K562 (cell line): ENCODE data around the gene NAB1. TPM values are rescaled to one million over a fixed set of nuclear protein-coding genes. Genes with fewer than 3 reads are reported as not detected.

Experiments
- ATAC-seq: fragments of 200-7000 bp; cut with Tn5 transposase; 3 replicates; pipeline ENCODE4 v1.9.1; 2020; ENCODE audit warnings: moderate library complexity
- BruUV-seq: library from RNA; stranded (reverse); fragments of 400-500 nt; replicated peaks from 2 replicates; lab custom pipeline; 2021; lab: Mats Ljungman, UMichigan
- CTCF ChIA-PET: fragments of 300-600 bp; formaldehyde crosslinking; extraction: SDS; loops from one replicate; lab custom pipeline; 2021; ENCODE audit warnings: low intra/inter-chr PET ratio; lab: Yijun Ruan, JAX
- POLR2A ChIA-PET: fragments of 300-600, 350-650 bp; sonication (Branson Sonifier 250); formaldehyde crosslinking; extraction: SDS; loops from one replicate; lab custom pipeline; 2021; ENCODE audit warnings: antibody characterized with exemption, inconsistent platforms; lab: Yijun Ruan, JAX
- DNase-seq, 4 experiments: peaks; one replicate each; pipeline versions ENCODE4 v3.0.0 to v3.0.0-alpha.2; 2011 to 2018; ENCODE audit warnings: low spot score in 3 of 4, mixed read lengths in 3 of 4; ENCODE audit errors: extremely low read depth in 1 of 4
- FAIRE-seq: peaks from 2 replicates; lab custom pipeline; 2011; peaks lifted over from hg19 to GRCh38; lab: Jason Lieb, UNC
- H2AFZ ChIP-seq: 2 replicates; pipeline ENCODE4 v1.6.0; 2011; ENCODE audit warnings: low read depth, low read length, control low read depth, inconsistent platforms
- H3K27ac ChIP-seq: fragments of 200-600 bp; 3 replicates; pipeline ENCODE4 v1.8.0; 2011; ENCODE audit warnings: low read depth, mild to moderate bottlenecking, control low read depth, inconsistent platforms, low read length, moderate library complexity, mixed read lengths; ENCODE audit errors: extremely low read depth
- H3K27me3 ChIP-seq, 2 experiments: fragments of 300-600 bp in 1 of 2; 2 replicates in 1 of 2; 3 replicates in 1 of 2; pipeline versions ENCODE4 v1.6.0 to v1.8.0; 2011; ENCODE audit warnings: inconsistent platforms in 2 of 2, low read length in 2 of 2, mild to moderate bottlenecking in 1 of 2, mixed read lengths in 1 of 2, moderate library complexity in 1 of 2; ENCODE audit not compliant: control insufficient read depth in 2 of 2, insufficient read depth in 2 of 2
- H3K36me3 ChIP-seq: fragments of 300-600 bp; 3 replicates; pipeline ENCODE4 v1.8.0; 2011; ENCODE audit warnings: mild to moderate bottlenecking, low read length, inconsistent platforms; ENCODE audit not compliant: control insufficient read depth, insufficient read depth
- H3K4me1 ChIP-seq, 2 experiments: fragments of 200-600 bp in 1 of 2; replicated peaks in 1 of 2; 2 replicates in 1 of 2; 3 replicates in 1 of 2; pipeline versions ENCODE4 v1.5.1 to v1.8.0; 2011; ENCODE audit warnings: inconsistent platforms in 2 of 2, low read length in 2 of 2, mild to moderate bottlenecking in 1 of 2, mixed read lengths in 1 of 2, moderate library complexity in 1 of 2; ENCODE audit not compliant: control insufficient read depth in 2 of 2, insufficient read depth in 2 of 2
- H3K4me2 ChIP-seq: 2 replicates; pipeline ENCODE4 v1.6.1; 2011; ENCODE audit warnings: low read length, control low read depth, inconsistent platforms, mixed read lengths; ENCODE audit not compliant: insufficient read depth
- H3K4me3 ChIP-seq: fragments of 200-600 bp; sonication (generic), shearing (Covaris generic); 2 replicates; pipeline ENCODE4 v1.5.1; 2016; ENCODE audit warnings: control low read depth, inconsistent platforms
- H3K79me2 ChIP-seq: fragments of 200-600 bp; 3 replicates; pipeline ENCODE4 v1.8.0; 2011; ENCODE audit warnings: low read length, inconsistent platforms; ENCODE audit not compliant: control insufficient read depth, insufficient read depth
- H3K9ac ChIP-seq, 2 experiments: 2 replicates each; pipeline versions ENCODE4 v1.6.0 to v1.6.1; 2011; ENCODE audit warnings: low read depth in 2 of 2, low read length in 2 of 2, control low read depth in 1 of 2, inconsistent platforms in 1 of 2, mild to moderate bottlenecking in 1 of 2, mixed read lengths in 1 of 2; ENCODE audit not compliant: insufficient read depth in 1 of 2
- H3K9me1 ChIP-seq: one replicate; pipeline ENCODE4 v1.6.0; 2011; ENCODE audit warnings: inconsistent platforms, mild to moderate bottlenecking, low read length, moderate library complexity; ENCODE audit not compliant: control insufficient read depth, insufficient read depth
- H3K9me3 ChIP-seq: replicated peaks from 2 replicates; pipeline ENCODE4 v1.5.1; 2011; ENCODE audit warnings: low read depth, low read length, inconsistent platforms; ENCODE audit not compliant: control insufficient read depth, insufficient read depth
- H4K20me1 ChIP-seq: replicated peaks from 2 replicates; pipeline ENCODE4 v1.6.1; 2011; ENCODE audit warnings: low read length, inconsistent platforms, mixed read lengths; ENCODE audit not compliant: control insufficient read depth, insufficient read depth
- JUNB ChIP-seq: fragments of 450-650 bp; formaldehyde crosslinking; conservative IDR thresholded peaks from 2 replicates; pipeline ENCODE4 v1.4.0; 2020; ENCODE audit warnings: mild to moderate bottlenecking
- POLR2AphosphoS5 ChIP-seq: IDR thresholded peaks from 2 replicates; pipeline ENCODE4 v1.6.1; 2011; ENCODE audit warnings: mild to moderate bottlenecking, low read depth, low read length, moderate library complexity; ENCODE audit not compliant: control insufficient read depth, insufficient read depth
- TEAD2 ChIP-seq: fragments of 450-650 bp; IDR thresholded peaks from 2 replicates; pipeline ENCODE4 v1.6.1; 2016; ENCODE audit warnings: missing genetic modification characterization, control low read depth, missing compliant biosample characterization
- ZNF707 ChIP-seq: fragments of 250-450 bp; sonication (Bioruptor Pico); conservative IDR thresholded peaks from 2 replicates; pipeline ENCODE4 v1.8.0; 2022; ENCODE audit warnings: inconsistent platforms, mild to moderate bottlenecking, moderate library complexity
- WGBS: fragments of 100-300 bp; shearing (Covaris generic); methylation state at CpG from one replicate; pipeline ENCODE4 v1.1.6; 2016; ENCODE audit warnings: low coverage, mixed read lengths; ENCODE audit not compliant: insufficient coverage; ENCODE audit errors: missing lambda C conversion rate; 5-methylcytosine and 5-hydroxymethylcytosine counted together
- in situ Hi-C: fragments of 300-500 bp; cut with MboI; formaldehyde crosslinking; loops from 4 replicates; pipeline ENCODE4 v1.15.0; 2018; ENCODE audit warnings: inconsistent platforms, mixed read lengths
- intact Hi-C: fragments of 100-400 bp; cut with micrococcal nuclease; formaldehyde crosslinking; loops from 2 replicates; pipeline ENCODE4 v1.14.2; 2022
- polyA plus RNA-seq, 8 experiments: library from polyadenylated mRNA; depleted of rRNA in 4 of 8; stranded (reverse) in 5 of 8; unstranded in 3 of 8; fragments of >200 nt; fragmentation: Nextera tagmentation in 2 of 8; fragmentation: Illumina TruSeq in 1 of 8; extraction: Ambion mirVana in 2 of 8; extraction: Trizol in 1 of 8; gene quantifications; 2 replicates each; pipeline versions ENCODE4 v1.2.1 to v1.2.3, GENCODE V29; 2011 to 2014; ENCODE audit warnings: inconsistent platforms in 1 of 8, missing spikeins in 1 of 8
- total RNA-seq, 7 experiments: library from RNA; depleted of rRNA in 6 of 7; stranded (reverse); fragments of >200 nt in 6 of 7; fragmentation: Illumina TruSeq in 2 of 7; extraction: Trizol in 2 of 7; gene quantifications; 2 replicates each; pipeline versions ENCODE4 v1.2.1 to v1.2.3, GENCODE V29; 2011 to 2021; ENCODE audit warnings: low replicate concordance in 1 of 7
- TF ChIP-seq, protein P1 (sequence below): fragments of 150-350 bp; IDR thresholded peaks from 2 replicates; pipeline ENCODE4 v1.6.1; 2014; ENCODE audit warnings: low read depth, mild to moderate bottlenecking, low read length, borderline replicate concordance
- TF ChIP-seq, protein P2 (sequence below): fragments of 450-650 bp; IDR thresholded peaks from 2 replicates; pipeline ENCODE4 v1.6.1; 2016; ENCODE audit warnings: low read depth
- TF ChIP-seq, protein P3 (sequence below): IDR thresholded peaks from 2 replicates; pipeline ENCODE4 v1.6.1; 2014; ENCODE audit warnings: antibody characterized with exemption

The NAB1 gene
- total and polyA plus RNA-seq, 9 of the 15 experiments (the other 6 are each of a cell fraction or from before 2014, with no cell fraction given): 3.1 to 23.0 (median 16.3) TPM

DNA sequence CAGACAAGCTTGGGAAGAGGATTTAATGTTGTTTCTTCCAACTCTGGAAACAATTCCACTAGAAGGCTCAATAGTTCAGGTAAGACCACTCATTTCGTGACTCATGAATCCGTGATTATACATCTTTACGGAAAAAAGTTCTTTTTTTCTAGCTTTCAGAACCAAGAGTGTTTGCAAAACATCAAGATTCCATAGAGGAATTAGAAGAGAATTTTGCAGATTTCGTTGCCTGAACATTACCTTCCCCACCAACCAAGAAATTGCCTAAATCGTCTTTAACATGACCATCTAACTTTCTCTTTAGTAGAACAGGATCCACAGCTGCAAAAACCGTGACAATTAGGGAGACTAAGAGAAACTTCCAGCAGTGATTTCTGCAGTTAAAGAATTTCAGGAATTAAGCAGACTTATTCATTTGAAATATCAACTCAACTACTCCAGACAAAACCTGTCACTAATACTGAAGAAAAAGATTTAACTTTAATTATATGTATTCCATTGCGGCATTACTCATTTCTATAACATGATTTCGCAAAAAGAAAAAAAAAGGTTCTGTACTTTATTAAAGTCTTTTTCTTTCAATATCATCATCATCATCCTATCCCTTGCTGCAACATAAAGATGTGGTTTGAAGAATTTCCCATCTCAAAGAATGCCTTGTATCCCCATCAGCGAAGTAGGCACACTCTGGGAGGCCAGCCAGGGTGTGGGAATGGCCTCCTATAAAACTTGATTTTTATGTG is 1.9 kb upstream of the NAB1 start:
- BruUV-seq: no TSS peak
- FAIRE-seq: peak; percentile 29

More for the DNA sequence above, 1.9 kb upstream of the NAB1 start:
- no peak overlapping the region for H3K4me3 ChIP-seq
- ChIA-PET CTCF (no interaction called here), POLR2A (interaction anchor here (0.5 to 1.4 kb wide), 4 partner anchors 9 to 235 kb away, joined by 3 to 6 read pairs (median 3); no protein-coding TSS in a partner anchor)
- no peaks in the 10 kb centered on the region for H3K36me3 ChIP-seq
- H3K4me1 ChIP-seq: peaks cover 7 to 15% of the 10 kb centered on the region in 2 experiments; a peak in 4 of 5 replicates
- peaks cover 28% of the 10 kb centered on the region for H3K79me2 ChIP-seq
- 58% methylated on average over 9 of the region's 9 CpGs for WGBS
- H3K9me1 ChIP-seq: no peaks in the 10 kb centered on the region
- no peak overlapping the region for H3K9ac ChIP-seq
- H3K27me3 ChIP-seq: no peaks in the 10 kb centered on the region
- H4K20me1 ChIP-seq: no peaks in the 10 kb centered on the region
- TF ChIP-seq, protein P1, sequence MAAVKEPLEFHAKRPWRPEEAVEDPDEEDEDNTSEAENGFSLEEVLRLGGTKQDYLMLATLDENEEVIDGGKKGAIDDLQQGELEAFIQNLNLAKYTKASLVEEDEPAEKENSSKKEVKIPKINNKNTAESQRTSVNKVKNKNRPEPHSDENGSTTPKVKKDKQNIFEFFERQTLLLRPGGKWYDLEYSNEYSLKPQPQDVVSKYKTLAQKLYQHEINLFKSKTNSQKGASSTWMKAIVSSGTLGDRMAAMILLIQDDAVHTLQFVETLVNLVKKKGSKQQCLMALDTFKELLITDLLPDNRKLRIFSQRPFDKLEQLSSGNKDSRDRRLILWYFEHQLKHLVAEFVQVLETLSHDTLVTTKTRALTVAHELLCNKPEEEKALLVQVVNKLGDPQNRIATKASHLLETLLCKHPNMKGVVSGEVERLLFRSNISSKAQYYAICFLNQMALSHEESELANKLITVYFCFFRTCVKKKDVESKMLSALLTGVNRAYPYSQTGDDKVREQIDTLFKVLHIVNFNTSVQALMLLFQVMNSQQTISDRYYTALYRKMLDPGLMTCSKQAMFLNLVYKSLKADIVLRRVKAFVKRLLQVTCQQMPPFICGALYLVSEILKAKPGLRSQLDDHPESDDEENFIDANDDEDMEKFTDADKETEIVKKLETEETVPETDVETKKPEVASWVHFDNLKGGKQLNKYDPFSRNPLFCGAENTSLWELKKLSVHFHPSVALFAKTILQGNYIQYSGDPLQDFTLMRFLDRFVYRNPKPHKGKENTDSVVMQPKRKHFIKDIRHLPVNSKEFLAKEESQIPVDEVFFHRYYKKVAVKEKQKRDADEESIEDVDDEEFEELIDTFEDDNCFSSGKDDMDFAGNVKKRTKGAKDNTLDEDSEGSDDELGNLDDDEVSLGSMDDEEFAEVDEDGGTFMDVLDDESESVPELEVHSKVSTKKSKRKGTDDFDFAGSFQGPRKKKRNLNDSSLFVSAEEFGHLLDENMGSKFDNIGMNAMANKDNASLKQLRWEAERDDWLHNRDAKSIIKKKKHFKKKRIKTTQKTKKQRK: no peak
- TF ChIP-seq ZNF707 (CRISPR knock-in tag): no peak
- TF ChIP-seq TEAD2 (tag): no peak
- TF ChIP-seq POLR2AphosphoS5: no peak
- TF ChIP-seq, protein P2, sequence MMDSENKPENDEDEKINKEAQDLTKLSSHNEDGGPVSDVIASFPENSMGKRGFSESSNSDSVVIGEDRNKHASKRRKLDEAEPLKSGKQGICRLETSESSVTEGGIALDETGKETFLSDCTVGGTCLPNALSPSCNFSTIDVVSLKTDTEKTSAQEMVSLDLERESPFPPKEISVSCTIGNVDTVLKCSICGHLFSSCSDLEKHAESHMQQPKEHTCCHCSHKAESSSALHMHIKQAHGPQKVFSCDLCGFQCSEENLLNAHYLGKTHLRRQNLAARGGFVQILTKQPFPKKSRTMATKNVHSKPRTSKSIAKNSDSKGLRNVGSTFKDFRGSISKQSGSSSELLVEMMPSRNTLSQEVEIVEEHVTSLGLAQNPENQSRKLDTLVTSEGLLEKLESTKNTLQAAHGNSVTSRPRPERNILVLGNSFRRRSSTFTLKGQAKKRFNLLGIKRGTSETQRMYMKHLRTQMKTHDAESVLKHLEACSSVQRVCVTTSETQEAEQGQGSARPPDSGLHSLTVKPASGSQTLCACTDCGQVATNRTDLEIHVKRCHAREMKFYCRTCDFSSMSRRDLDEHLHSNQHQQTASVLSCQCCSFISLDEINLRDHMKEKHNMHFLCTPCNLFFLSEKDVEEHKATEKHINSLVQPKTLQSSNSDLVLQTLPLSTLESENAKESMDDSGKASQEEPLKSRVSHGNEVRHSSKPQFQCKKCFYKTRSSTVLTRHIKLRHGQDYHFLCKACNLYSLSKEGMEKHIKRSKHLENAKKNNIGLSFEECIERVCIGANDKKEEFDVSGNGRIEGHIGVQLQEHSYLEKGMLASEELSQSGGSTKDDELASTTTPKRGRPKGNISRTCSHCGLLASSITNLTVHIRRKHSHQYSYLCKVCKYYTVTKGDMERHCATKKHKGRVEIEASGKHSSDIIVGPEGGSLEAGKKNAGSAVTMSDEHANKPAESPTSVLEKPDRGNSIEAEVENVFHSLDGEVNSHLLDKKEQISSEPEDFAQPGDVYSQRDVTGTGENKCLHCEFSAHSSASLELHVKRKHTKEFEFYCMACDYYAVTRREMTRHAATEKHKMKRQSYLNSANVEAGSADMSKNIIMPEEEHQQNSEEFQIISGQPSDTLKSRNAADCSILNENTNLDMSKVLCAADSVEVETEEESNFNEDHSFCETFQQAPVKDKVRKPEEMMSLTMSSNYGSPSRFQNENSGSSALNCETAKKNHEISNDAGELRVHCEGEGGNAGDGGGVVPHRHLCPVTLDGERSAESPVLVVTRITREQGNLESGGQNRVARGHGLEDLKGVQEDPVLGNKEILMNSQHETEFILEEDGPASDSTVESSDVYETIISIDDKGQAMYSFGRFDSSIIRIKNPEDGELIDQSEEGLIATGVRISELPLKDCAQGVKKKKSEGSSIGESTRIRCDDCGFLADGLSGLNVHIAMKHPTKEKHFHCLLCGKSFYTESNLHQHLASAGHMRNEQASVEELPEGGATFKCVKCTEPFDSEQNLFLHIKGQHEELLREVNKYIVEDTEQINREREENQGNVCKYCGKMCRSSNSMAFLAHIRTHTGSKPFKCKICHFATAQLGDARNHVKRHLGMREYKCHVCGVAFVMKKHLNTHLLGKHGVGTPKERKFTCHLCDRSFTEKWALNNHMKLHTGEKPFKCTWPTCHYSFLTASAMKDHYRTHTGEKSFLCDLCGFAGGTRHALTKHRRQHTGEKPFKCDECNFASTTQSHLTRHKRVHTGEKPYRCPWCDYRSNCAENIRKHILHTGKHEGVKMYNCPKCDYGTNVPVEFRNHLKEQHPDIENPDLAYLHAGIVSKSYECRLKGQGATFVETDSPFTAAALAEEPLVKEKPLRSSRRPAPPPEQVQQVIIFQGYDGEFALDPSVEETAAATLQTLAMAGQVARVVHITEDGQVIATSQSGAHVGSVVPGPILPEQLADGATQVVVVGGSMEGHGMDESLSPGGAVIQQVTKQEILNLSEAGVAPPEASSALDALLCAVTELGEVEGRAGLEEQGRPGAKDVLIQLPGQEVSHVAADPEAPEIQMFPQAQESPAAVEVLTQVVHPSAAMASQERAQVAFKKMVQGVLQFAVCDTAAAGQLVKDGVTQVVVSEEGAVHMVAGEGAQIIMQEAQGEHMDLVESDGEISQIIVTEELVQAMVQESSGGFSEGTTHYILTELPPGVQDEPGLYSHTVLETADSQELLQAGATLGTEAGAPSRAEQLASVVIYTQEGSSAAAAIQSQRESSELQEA: no peak
- no peak for TF ChIP-seq JUNB (CRISPR knock-in tag)
- TF ChIP-seq, protein P3, sequence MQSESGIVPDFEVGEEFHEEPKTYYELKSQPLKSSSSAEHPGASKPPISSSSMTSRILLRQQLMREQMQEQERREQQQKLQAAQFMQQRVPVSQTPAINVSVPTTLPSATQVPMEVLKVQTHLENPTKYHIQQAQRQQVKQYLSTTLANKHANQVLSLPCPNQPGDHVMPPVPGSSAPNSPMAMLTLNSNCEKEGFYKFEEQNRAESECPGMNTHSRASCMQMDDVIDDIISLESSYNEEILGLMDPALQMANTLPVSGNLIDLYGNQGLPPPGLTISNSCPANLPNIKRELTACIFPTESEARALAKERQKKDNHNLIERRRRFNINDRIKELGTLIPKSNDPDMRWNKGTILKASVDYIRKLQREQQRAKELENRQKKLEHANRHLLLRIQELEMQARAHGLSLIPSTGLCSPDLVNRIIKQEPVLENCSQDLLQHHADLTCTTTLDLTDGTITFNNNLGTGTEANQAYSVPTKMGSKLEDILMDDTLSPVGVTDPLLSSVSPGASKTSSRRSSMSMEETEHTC: no peak
- ATAC-seq (no peak), DNase-seq (no peak)
- peak overlapping the region; percentile 20; the same call in 1 of the 2 replicates for H2AFZ ChIP-seq
- H3K4me2 ChIP-seq: no peak overlapping the region
- in situ Hi-C loops (no loop called here), intact Hi-C loops (no loop called here)
- no peaks in the 10 kb centered on the region for H3K9me3 ChIP-seq
- H3K27ac ChIP-seq: no peak overlapping the region
